H9 (cell line): ENCODE results near the gene SRCAP. TPM values are rescaled to one million over a fixed set of nuclear protein-coding genes. Genes with fewer than 3 reads are reported as not detected.

Source experiments
- DNase-seq: peaks from one replicate; pipeline ENCODE4 v3.0.0-alpha.2; 2017
- H2AFZ ChIP-seq: one replicate; pipeline ENCODE4 v1.6.1; 2013; ENCODE audit warnings: mild to moderate bottlenecking, low read length, control low read depth, moderate library complexity
- H2AK5ac ChIP-seq: 2 replicates; pipeline ENCODE4 v1.6.1; 2013; ENCODE audit warnings: low read length, control low read depth, mixed read lengths; ENCODE audit not compliant: insufficient read length
- H2BK120ac ChIP-seq: one replicate; pipeline ENCODE4 v1.6.1; 2013; ENCODE audit warnings: low read depth, mild to moderate bottlenecking, low read length, control low read depth, inconsistent platforms; ENCODE audit not compliant: poor library complexity, severe bottlenecking
- H2BK12ac ChIP-seq: 2 replicates; pipeline ENCODE4 v1.6.1; 2013; ENCODE audit warnings: low read length, control low read depth, mixed read lengths, low read depth; ENCODE audit not compliant: insufficient read length
- H2BK15ac ChIP-seq: 2 replicates; pipeline ENCODE4 v1.6.1; 2013; ENCODE audit warnings: low read depth, low read length, control low read depth
- H2BK20ac ChIP-seq: one replicate; pipeline ENCODE4 v1.6.1; 2013; ENCODE audit warnings: low read depth, mild to moderate bottlenecking, low read length, control low read depth, inconsistent platforms; ENCODE audit not compliant: poor library complexity, severe bottlenecking
- H2BK5ac ChIP-seq: 2 replicates; pipeline ENCODE4 v1.6.1; 2013; ENCODE audit warnings: low read length, control low read depth, mixed read lengths; ENCODE audit not compliant: insufficient read length
- H3K14ac ChIP-seq: 2 replicates; pipeline ENCODE4 v1.6.1; 2013; ENCODE audit warnings: low read length, control low read depth; ENCODE audit not compliant: insufficient read depth
- H3K18ac ChIP-seq: 2 replicates; pipeline ENCODE4 v1.6.1; 2013; ENCODE audit warnings: low read depth, mild to moderate bottlenecking, mixed read lengths, low read length, control low read depth; ENCODE audit not compliant: insufficient read length
- H3K23ac ChIP-seq: 2 replicates; pipeline ENCODE4 v1.6.1; 2013; ENCODE audit warnings: low read length, control low read depth, mixed read lengths, low read depth; ENCODE audit not compliant: insufficient read length
- H3K23me2 ChIP-seq: 2 replicates; pipeline ENCODE4 v1.6.1; 2013; ENCODE audit warnings: low read depth, mild to moderate bottlenecking, mixed read lengths, low read length, control low read depth; ENCODE audit not compliant: insufficient read length, poor library complexity, severe bottlenecking
- H3K27ac ChIP-seq: 2 replicates; pipeline ENCODE4 v1.5.1; 2013; ENCODE audit warnings: low read length, control low read depth, mixed read lengths, low read depth; ENCODE audit not compliant: insufficient read length
- H3K27me3 ChIP-seq: 2 replicates; pipeline ENCODE4 v1.6.1; 2013; ENCODE audit warnings: low read length, control low read depth, inconsistent platforms; ENCODE audit not compliant: insufficient read depth
- H3K4ac ChIP-seq: 2 replicates; pipeline ENCODE4 v1.6.1; 2013; ENCODE audit warnings: low read depth, mild to moderate bottlenecking, control low read depth, inconsistent platforms, low read length, moderate library complexity
- H3K4me1 ChIP-seq: 2 replicates; pipeline ENCODE4 v1.6.1; 2013; ENCODE audit warnings: low read length, control low read depth, inconsistent platforms; ENCODE audit not compliant: insufficient read depth
- H3K4me2 ChIP-seq: 2 replicates; pipeline ENCODE4 v1.6.1; 2013; ENCODE audit warnings: low read length, control low read depth, mixed read lengths; ENCODE audit not compliant: insufficient read length, insufficient read depth
- H3K56ac ChIP-seq: 2 replicates; pipeline ENCODE4 v1.6.1; 2013; ENCODE audit warnings: low read depth, mild to moderate bottlenecking, mixed read lengths, low read length, control low read depth; ENCODE audit not compliant: insufficient read length
- H3K79me1 ChIP-seq: 2 replicates; pipeline ENCODE4 v1.6.1; 2013; ENCODE audit warnings: low read depth, mild to moderate bottlenecking, moderate library complexity, low read length, control low read depth, inconsistent platforms; ENCODE audit not compliant: insufficient read depth, poor library complexity, severe bottlenecking
- H3K79me2 ChIP-seq: 2 replicates; pipeline ENCODE4 v1.6.1; 2013; ENCODE audit warnings: low read length, control low read depth, inconsistent platforms; ENCODE audit not compliant: insufficient read depth
- H3K9ac ChIP-seq: 2 replicates; pipeline ENCODE4 v1.6.1; 2013; ENCODE audit warnings: low read length, control low read depth, mixed read lengths; ENCODE audit not compliant: insufficient read length; ENCODE audit errors: extremely low read depth
- H3K9me3 ChIP-seq: one replicate; pipeline ENCODE4 v1.6.1; 2013; ENCODE audit warnings: low read depth, low read length, inconsistent platforms; ENCODE audit not compliant: control insufficient read depth
- H3T11ph ChIP-seq: one replicate; pipeline ENCODE4 v1.6.1; 2013; ENCODE audit warnings: mild to moderate bottlenecking, low read length, control low read depth, inconsistent platforms
- H4K20me1 ChIP-seq: one replicate; pipeline ENCODE4 v1.6.1; 2013; ENCODE audit not compliant: control insufficient read depth, insufficient read length, insufficient read depth
- H4K5ac ChIP-seq: 2 replicates; pipeline ENCODE4 v1.6.1; 2013; ENCODE audit warnings: low read depth, mild to moderate bottlenecking, mixed read lengths, low read length, control low read depth; ENCODE audit not compliant: insufficient read length
- H4K8ac ChIP-seq: replicated peaks from 2 replicates; pipeline ENCODE4 v1.6.1; 2013; ENCODE audit warnings: low read length, control low read depth, mixed read lengths, low read depth; ENCODE audit not compliant: insufficient read length
- H4K91ac ChIP-seq: 2 replicates; pipeline ENCODE4 v1.6.1; 2013; ENCODE audit warnings: low read depth, mild to moderate bottlenecking, moderate library complexity, mixed read lengths, low read length, control low read depth; ENCODE audit not compliant: insufficient read length
- H3K27ac Mint-ChIP-seq, 3 experiments: 2 replicates in 2 of 3; 3 replicates in 1 of 3; pipeline ENCODE4 v1.8.0; 2020 to 2021; ENCODE audit warnings: mixed read lengths in 3 of 3, mild to moderate bottlenecking in 1 of 3, moderate library complexity in 1 of 3
- H3K27me3 Mint-ChIP-seq: 2 replicates; pipeline ENCODE4 v1.8.0; 2021; ENCODE audit warnings: low read depth, mild to moderate bottlenecking, moderate library complexity, mixed read lengths
- H3K36me3 Mint-ChIP-seq, 3 experiments: 2 replicates in 2 of 3; 3 replicates in 1 of 3; pipeline ENCODE4 v1.8.0; 2020 to 2021; ENCODE audit warnings: low read depth in 3 of 3, mixed read lengths in 3 of 3; ENCODE audit not compliant: insufficient read depth in 1 of 3
- H3K4me1 Mint-ChIP-seq, 2 experiments: 2 replicates each; pipeline ENCODE4 v1.8.0; 2020; ENCODE audit warnings: mixed read lengths in 2 of 2
- H3K4me3 Mint-ChIP-seq, 2 experiments: 2 replicates in 1 of 2; 3 replicates in 1 of 2; pipeline ENCODE4 v1.8.0; 2020 to 2021; ENCODE audit warnings: mild to moderate bottlenecking in 2 of 2, mixed read lengths in 2 of 2, moderate library complexity in 1 of 2
- H3K9me3 Mint-ChIP-seq, 2 experiments: 2 replicates in 1 of 2; 3 replicates in 1 of 2; pipeline ENCODE4 v1.8.0; 2020; ENCODE audit warnings: mild to moderate bottlenecking in 2 of 2, mixed read lengths in 2 of 2, moderate library complexity in 1 of 2
- CTCF ChIP-seq: fragments of 200-600 bp; sonication (generic); conservative IDR thresholded peaks from 3 replicates; pipeline ENCODE4 v1.8.0; 2021; ENCODE audit warnings: antibody characterized with exemption, mild to moderate bottlenecking
- WGBS: extraction: QIAGEN DNeasy Blood & Tissue Kit; methylation state at CpG from one replicate; pipeline ENCODE4 v1.1.7; 2013; ENCODE audit warnings: missing lambda C conversion rate, low lambda C conversion rate, mixed read lengths; ENCODE audit not compliant: insufficient read length; ENCODE audit errors: extremely low coverage; 5-methylcytosine and 5-hydroxymethylcytosine counted together
- total RNA-seq: library from RNA; stranded (reverse); gene quantifications from 2 replicates; pipeline ENCODE4 v1.2.1, GENCODE V29; 2021

Gene SRCAP
- total RNA-seq, 1 experiment from 2014 or later = 63.1 TPM

- no peak for DNase-seq
- Mint-ChIP-seq H3K27ac (peak overlapping the region in 1 of 3 experiments; percentile 62; a peak in 1 of 7 replicates), H3K36me3 (peaks cover 6 to 51% (median 40%) of the 10 kb centered on the region in 3 experiments; a peak in 6 of 7 replicates), H3K9me3 (peaks cover 0 to 1% of the 10 kb centered on the region in 2 experiments; a peak in 1 of 5 replicates), H3K4me3 (peak overlapping the region; percentile 36 to 97; a peak in 1 of 5 replicates), H3K27me3 (no peaks in the 10 kb centered on the region), H3K4me1 (peaks cover 7 to 16% of the 10 kb centered on the region in 2 experiments)
- Histone ChIP-seq H3K27ac (no peak overlapping the region), H3K9ac (no peak overlapping the region), H3K14ac (no peak overlapping the region), H3K18ac (no peak overlapping the region), H3K4me1 (no peaks in the 10 kb centered on the region), H4K5ac (no peak overlapping the region), H3K4ac (no peak overlapping the region), H2AK5ac (no peak overlapping the region), H4K91ac (no peak overlapping the region), H3K79me1 (peaks cover 2% of the 10 kb centered on the region), H3K23me2 (peaks cover 5% of the 10 kb centered on the region), H2BK120ac (no peak overlapping the region), H3K9me3 (no peaks in the 10 kb centered on the region), H3K56ac (no peak overlapping the region), H2BK5ac (no peak overlapping the region), H3K27me3 (no peaks in the 10 kb centered on the region), H3T11ph (no peak overlapping the region), H3K79me2 (peaks cover 4% of the 10 kb centered on the region; the same call in 1 of the 2 replicates), H2BK12ac (no peak overlapping the region), H3K4me2 (no peak overlapping the region), H2AFZ (no peak overlapping the region), H2BK20ac (no peak overlapping the region), H2BK15ac (no peak overlapping the region), H4K8ac (no peak overlapping the region), H3K23ac (no peak overlapping the region), H4K20me1 (no peaks in the 10 kb centered on the region)
- WGBS = no CpG with 5 or more reads among the region's 20 CpGs
- no peak for TF ChIP-seq CTCF
Observed at GRCh38 chr16:30750876-30751465, 52.0 kb downstream of the SRCAP start.
